ENCODE measurements around the gene PIGP. TPM values are rescaled to one million over a fixed set of nuclear protein-coding genes. Genes with fewer than 3 reads are reported as not detected.

The PIGP gene
- total and polyA plus RNA-seq, 2 of the 8 experiments (the other 6 are each of a cell fraction or from before 2014, with no cell fraction given): 11.3 to 18.0 TPM

GRCh38 chr21:37045556-37045955 is 27.3 kb downstream of the PIGP start:
- Histone ChIP-seq H3K4me1 (replicated peaks in 1 of 4; ENCODE audit: control insufficient read depth in 3 of 4, insufficient read depth in 4 of 4, low read length in 3 of 4) (peaks cover 0 to 10% (median 5%) of the 10 kb centered on the region in 4 experiments; a peak in 5 of 7 replicates), H3K9ac (replicated peaks in 1 of 4; ENCODE audit: extremely low read depth in 1 of 4, low read depth in 3 of 4, low read length in 3 of 4) (no peak overlapping the region), H2BK120ac (replicated peaks; ENCODE audit: low read depth, low read length) (no peak overlapping the region), H2AFZ (ENCODE audit: low read length) (no peak overlapping the region), H2BK5ac (ENCODE audit: low read depth, low read length) (no peak overlapping the region), H3K79me2 (ENCODE audit: control insufficient read depth in 1 of 2, insufficient read depth in 2 of 2, low read length in 2 of 2) (no peaks in the 10 kb centered on the region), H3K79me1 (ENCODE audit: low read depth, low read length) (no peaks in the 10 kb centered on the region), H4K20me1 (replicated peaks in 1 of 2; ENCODE audit: control insufficient read depth in 1 of 2, insufficient read depth in 2 of 2, low read length in 2 of 2) (peaks cover 0 to 2% of the 10 kb centered on the region in 2 experiments), H3K36me3 (ENCODE audit: control insufficient read depth in 2 of 4, insufficient read depth in 4 of 4, low read length in 3 of 4) (no peaks in the 10 kb centered on the region), H3K18ac (ENCODE audit: extremely low read depth, low read length) (no peak overlapping the region), H3K4me2 (ENCODE audit: insufficient read depth in 1 of 2, low read depth in 2 of 2, low read length in 2 of 2) (no peak overlapping the region), H3K4ac (replicated peaks; ENCODE audit: insufficient read length, low read depth, low read length) (no peak overlapping the region), H3K23ac (ENCODE audit: insufficient read length) (no peak overlapping the region), H2BK15ac (ENCODE audit: low read length) (no peak overlapping the region), H4K91ac (replicated peaks; ENCODE audit: insufficient read length, low read length) (no peak overlapping the region), H4K5ac (ENCODE audit: insufficient read length, low read depth, low read length) (no peak overlapping the region), H3K14ac (ENCODE audit: insufficient read length) (no peak overlapping the region), H3K23me2 (ENCODE audit: low read depth, low read length) (no peaks in the 10 kb centered on the region), H2BK20ac (ENCODE audit: low read length) (no peak overlapping the region), H2BK12ac (ENCODE audit: low read depth, low read length) (no peak overlapping the region), H3K9me3 (ENCODE audit: insufficient read depth in 2 of 2, low read depth in 1 of 2, low read length in 1 of 2) (no peaks in the 10 kb centered on the region), H2AK5ac (ENCODE audit: low read depth, low read length) (no peak overlapping the region), H3K27ac (ENCODE audit: low read depth, low read length) (no peak overlapping the region), H3K27me3 (replicated peaks in 1 of 4; ENCODE audit: control insufficient read depth in 3 of 4, extremely low read depth in 1 of 4, insufficient read depth in 3 of 4, low read length in 3 of 4) (peaks cover 0 to 63% (median 29%) of the 10 kb centered on the region in 4 experiments; a peak in 6 of 7 replicates), H4K8ac (ENCODE audit: extremely low read depth, insufficient read depth, low read length) (no peak overlapping the region), H3K4me3 (ENCODE audit: extremely low read depth in 1 of 4, insufficient read depth in 2 of 4, low read depth in 3 of 4, low read length in 4 of 4) (no peak overlapping the region), H3K56ac (replicated peaks; ENCODE audit: insufficient read length, low read depth, low read length) (no peak overlapping the region)
- POLR2A ChIA-PET (ENCODE audit: partially characterized antibody): no interaction called here
- FAIRE-seq (no peak), DNase-seq (ENCODE audit: low read depth in 1 of 2, low spot score in 2 of 2) (no peak)
- CTCF ChIA-PET (ENCODE audit: partially characterized antibody): interaction anchor here (0.6 to 0.7 kb wide), 2 partner anchors 54 to 77 kb away, joined by 3 to 4 read pairs; no protein-coding TSS in a partner anchor
- TF ChIP-seq BRCA1 (IDR thresholded peaks at IDR 0.05; ENCODE audit: low read depth, low read length) (no peak), NRF1 (IDR thresholded peaks at IDR 0.05; ENCODE audit: low read depth, low read length) (no peak), EP300 (IDR thresholded peaks at IDR 0.05; ENCODE audit: borderline replicate concordance in 1 of 2, low read depth in 2 of 2, low read length in 2 of 2) (no peak), SP2 (IDR thresholded peaks at IDR 0.05; ENCODE audit: low read length) (no peak), FOSL1 (IDR thresholded peaks at IDR 0.05; ENCODE audit: insufficient read depth, low read depth, low read length) (no peak), SIRT6 (IDR thresholded peaks at IDR 0.05; ENCODE audit: low read length) (no peak), BACH1 (IDR thresholded peaks at IDR 0.05; ENCODE audit: low read length) (no peak), CHD2 (IDR thresholded peaks at IDR 0.05; ENCODE audit: low read length) (no peak), RFX5 (IDR thresholded peaks at IDR 0.05; ENCODE audit: borderline replicate concordance, low read depth, low read length) (no peak), NANOG (IDR thresholded peaks at IDR 0.05; ENCODE audit: insufficient read depth, low read depth, low read length, poor library complexity, severe bottlenecking) (no peak)
- TF ChIP-seq, protein P1, sequence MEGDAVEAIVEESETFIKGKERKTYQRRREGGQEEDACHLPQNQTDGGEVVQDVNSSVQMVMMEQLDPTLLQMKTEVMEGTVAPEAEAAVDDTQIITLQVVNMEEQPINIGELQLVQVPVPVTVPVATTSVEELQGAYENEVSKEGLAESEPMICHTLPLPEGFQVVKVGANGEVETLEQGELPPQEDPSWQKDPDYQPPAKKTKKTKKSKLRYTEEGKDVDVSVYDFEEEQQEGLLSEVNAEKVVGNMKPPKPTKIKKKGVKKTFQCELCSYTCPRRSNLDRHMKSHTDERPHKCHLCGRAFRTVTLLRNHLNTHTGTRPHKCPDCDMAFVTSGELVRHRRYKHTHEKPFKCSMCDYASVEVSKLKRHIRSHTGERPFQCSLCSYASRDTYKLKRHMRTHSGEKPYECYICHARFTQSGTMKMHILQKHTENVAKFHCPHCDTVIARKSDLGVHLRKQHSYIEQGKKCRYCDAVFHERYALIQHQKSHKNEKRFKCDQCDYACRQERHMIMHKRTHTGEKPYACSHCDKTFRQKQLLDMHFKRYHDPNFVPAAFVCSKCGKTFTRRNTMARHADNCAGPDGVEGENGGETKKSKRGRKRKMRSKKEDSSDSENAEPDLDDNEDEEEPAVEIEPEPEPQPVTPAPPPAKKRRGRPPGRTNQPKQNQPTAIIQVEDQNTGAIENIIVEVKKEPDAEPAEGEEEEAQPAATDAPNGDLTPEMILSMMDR (IDR thresholded peaks at IDR 0.05; ENCODE audit: control extremely low read depth in 1 of 3, insufficient read depth in 1 of 3, low read depth in 1 of 3, low read length in 3 of 3): no peak
- 91% methylated on average over 6 of the region's 6 CpGs; no CpG with 5 or more reads in 1 of the 2 experiments for WGBS, 2 experiments (ENCODE audit: extremely low coverage in 1 of 2, insufficient coverage in 1 of 2, insufficient read length in 1 of 2, insufficient replicate concordance in 2 of 2, low coverage in 1 of 2, low lambda C conversion rate in 2 of 2, missing lambda C conversion rate in 1 of 2)

Measured in H1 (cell line).